ENCODE measurements around the gene TOP1.
A peak's percentile ranks its signal among the peaks of the same experiment; 100 is the strongest.

The TOP1 gene

DNA sequence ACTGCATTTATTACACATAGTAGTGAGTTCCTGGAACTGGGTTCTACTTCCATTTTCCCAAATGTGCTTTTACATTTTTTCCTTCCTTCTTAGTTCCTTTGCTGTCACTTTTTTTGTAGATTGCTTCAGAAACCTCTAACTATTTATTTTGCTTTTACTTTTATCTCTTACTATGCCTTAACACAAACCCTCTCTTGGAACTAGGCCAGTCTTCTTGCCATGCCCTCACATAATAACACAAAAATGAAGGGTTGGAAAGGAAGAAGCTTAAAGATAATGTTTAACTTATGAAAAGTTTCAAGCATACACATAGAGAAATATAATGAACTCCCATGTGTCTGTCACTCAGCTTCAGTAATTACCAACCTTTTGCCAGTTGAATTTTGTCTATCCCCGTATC, 27.1 kb downstream of the TOP1 start:
- no peak for DNase-seq (ENCODE audit: low read depth)
- no peak overlapping the region for H3K4me3 ChIP-seq (ENCODE audit: low read depth, low read length)
- TF ChIP-seq, protein P1, sequence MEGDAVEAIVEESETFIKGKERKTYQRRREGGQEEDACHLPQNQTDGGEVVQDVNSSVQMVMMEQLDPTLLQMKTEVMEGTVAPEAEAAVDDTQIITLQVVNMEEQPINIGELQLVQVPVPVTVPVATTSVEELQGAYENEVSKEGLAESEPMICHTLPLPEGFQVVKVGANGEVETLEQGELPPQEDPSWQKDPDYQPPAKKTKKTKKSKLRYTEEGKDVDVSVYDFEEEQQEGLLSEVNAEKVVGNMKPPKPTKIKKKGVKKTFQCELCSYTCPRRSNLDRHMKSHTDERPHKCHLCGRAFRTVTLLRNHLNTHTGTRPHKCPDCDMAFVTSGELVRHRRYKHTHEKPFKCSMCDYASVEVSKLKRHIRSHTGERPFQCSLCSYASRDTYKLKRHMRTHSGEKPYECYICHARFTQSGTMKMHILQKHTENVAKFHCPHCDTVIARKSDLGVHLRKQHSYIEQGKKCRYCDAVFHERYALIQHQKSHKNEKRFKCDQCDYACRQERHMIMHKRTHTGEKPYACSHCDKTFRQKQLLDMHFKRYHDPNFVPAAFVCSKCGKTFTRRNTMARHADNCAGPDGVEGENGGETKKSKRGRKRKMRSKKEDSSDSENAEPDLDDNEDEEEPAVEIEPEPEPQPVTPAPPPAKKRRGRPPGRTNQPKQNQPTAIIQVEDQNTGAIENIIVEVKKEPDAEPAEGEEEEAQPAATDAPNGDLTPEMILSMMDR (IDR thresholded peaks at IDR 0.05; ENCODE audit: low read depth, low read length, missing control alignments) = no peak

DNA sequence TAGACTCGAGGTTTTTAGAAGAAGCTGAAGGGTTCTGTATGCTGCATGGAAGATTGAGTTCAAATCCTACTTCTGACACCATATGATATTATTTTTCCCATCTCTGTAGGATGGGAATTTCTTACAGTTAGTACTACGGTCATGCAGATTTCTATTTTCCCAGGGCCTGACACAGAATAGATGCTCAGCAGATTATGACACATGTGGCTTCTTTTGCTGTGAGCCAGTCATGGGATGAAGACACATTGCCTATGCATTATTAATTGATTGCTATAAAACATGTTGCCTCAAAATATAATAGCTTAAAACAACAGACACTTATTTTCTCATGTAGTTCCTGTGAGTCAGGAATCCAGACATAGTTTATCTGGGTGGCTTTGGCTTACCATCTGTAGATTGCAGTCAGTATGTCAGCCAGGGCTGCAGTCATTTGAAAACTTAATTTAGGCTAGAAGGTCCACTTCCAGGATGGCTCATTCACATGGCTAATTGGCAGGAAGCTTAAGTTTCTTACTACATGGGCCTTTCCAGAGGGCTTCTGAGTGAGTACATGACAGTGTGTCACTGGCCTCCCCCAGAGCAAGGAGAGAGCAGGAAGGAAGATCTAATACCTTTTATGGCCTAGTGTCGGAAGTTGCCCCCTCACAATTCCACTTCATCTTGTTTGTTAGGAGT, 29.5 kb downstream of the TOP1 start:
- no peak for DNase-seq (ENCODE audit: low read depth)
- H3K4me3 ChIP-seq (ENCODE audit: low read depth, low read length) = no peak overlapping the region
- TF ChIP-seq, protein P1 (IDR thresholded peaks at IDR 0.05; ENCODE audit: low read depth, low read length, missing control alignments) = no peak

DNA sequence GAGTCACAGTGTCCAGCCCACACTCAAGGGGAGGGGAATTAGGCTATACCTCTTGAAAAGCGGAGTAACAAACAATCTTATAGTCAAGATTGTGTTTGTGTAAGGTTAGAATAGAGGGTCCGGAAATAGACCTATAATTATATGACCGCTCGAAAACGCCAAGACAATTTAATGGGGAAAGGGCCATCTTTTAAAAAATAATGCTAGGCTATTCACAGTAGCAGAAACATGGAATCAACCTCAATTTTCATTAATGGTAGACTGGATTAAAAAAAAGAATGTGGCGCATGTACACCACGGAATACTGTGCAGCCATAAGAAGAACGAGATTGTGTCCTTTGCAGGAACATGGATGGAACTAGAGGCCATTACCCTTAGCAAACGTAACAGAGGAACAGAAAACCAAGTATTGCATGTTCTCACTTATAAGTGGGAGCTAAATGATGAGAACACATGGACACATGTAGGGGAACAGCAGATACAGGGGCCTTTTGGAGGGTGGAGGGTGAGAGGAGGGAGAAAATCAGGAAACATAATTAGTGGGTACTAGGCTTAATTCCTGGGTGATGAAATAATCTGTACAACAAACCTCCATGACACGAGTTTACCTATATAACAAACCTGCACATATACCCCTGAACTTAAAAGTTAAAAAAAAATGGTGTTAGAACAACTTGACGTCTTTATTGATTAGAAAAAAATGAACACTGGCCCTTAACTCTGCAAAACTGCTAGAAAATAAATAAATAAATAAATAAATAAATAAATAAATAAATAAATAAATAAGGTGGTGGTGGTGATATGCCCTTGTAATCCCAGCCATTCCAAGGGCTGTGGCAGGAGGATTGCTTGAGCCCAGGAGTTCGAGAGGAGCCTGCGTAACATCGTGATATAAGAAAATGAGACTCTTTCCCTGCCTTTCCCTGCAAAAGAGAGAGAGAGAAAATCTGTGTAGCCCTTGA, 30.3 kb downstream of the TOP1 start:
- TF ChIP-seq, protein P1 (IDR thresholded peaks at IDR 0.05; ENCODE audit: low read depth, low read length, missing control alignments) = no peak
- DNase-seq (ENCODE audit: low read depth) = no peak
- no peak overlapping the region for H3K4me3 ChIP-seq (ENCODE audit: low read depth, low read length)

DNA sequence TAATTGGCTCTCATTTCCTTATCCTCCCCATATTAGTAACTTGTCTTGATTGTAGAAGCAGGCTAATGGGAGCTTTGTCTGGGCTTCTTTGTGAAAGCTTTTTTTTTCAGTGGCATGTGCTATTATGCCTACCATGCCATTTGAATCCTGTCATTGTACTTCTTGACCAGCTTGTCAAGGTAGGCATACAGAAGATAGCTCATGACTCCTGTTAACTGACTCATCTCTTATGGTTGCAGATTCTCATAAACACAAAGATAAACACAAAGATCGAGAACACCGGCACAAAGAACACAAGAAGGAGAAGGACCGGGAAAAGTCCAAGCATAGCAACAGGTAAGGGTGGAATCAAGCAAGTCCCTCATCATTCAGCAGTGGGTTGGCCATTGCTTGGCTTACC, 32.5 kb downstream of the TOP1 start:
- DNase-seq (ENCODE audit: low read depth) = no peak
- H3K4me3 ChIP-seq (ENCODE audit: low read depth, low read length) = no peak overlapping the region
- TF ChIP-seq, protein P1 (IDR thresholded peaks at IDR 0.05; ENCODE audit: low read depth, low read length, missing control alignments) = no peak

DNA sequence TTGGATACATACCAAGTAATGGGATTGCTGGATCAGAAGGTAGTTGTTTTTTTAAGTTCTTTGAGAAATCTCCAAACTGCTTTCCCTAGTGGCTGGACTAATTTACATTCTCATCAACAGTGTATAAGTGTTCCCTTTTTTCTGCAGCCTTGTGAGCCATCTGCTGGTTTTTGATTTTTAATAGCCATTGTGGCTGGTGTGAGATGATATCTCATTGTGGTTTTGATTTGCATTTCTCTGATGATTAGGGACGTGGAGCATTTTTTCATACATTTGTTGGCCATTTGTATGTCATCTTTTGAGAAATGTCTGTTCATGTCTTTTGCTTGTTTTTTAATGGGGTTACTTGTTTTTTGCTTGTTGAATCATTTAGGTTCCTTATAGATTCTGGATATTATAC, 34.8 kb downstream of the TOP1 start:
- TF ChIP-seq, protein P1 (IDR thresholded peaks at IDR 0.05; ENCODE audit: low read depth, low read length, missing control alignments) = no peak
- no peak overlapping the region for H3K4me3 ChIP-seq (ENCODE audit: low read depth, low read length)
- DNase-seq (ENCODE audit: low read depth) = no peak

DNA sequence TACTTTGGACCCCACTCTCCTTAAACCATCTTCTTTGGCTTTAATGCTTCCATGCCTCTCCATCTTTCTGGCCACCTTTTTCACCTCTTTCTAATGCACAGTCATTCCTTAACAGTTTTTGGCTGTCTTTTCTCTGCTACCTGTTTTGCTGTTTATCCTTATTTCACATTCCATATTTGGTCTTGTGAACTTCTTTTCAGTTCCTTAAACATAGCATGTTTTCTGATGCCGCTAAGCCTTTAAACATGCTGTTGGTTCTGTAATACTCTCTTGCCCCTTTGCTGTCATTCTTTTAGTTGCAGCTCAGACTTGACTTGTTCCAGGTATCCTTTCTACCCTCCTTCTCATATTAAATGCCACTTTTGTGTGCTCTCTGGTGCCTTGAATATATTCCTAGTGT, 35.8 kb downstream of the TOP1 start:
- TF ChIP-seq, protein P1 (IDR thresholded peaks at IDR 0.05; ENCODE audit: low read depth, low read length, missing control alignments) = no peak
- peak; percentile 43 for DNase-seq (ENCODE audit: low read depth)
- no peak overlapping the region for H3K4me3 ChIP-seq (ENCODE audit: low read depth, low read length)
